K562 treated with DMSO at 1 percent for 12 hours (cell line): ENCODE results near the gene TCEAL1. TPM values are rescaled to one million over a fixed set of nuclear protein-coding genes. Genes with fewer than 3 reads are reported as not detected.

ENCODE experiments used
- total RNA-seq: library from RNA; unstranded; fragments of 300-600 nt; gene quantifications from 2 replicates; pipeline ENCODE4 v1.2.3, GENCODE V29; 2022; ENCODE audit not compliant: insufficient read depth

The TCEAL1 gene, protein sequence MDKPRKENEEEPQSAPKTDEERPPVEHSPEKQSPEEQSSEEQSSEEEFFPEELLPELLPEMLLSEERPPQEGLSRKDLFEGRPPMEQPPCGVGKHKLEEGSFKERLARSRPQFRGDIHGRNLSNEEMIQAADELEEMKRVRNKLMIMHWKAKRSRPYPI
- 3.4 and 4.3 TPM in 2 replicates for total RNA-seq

DNA sequence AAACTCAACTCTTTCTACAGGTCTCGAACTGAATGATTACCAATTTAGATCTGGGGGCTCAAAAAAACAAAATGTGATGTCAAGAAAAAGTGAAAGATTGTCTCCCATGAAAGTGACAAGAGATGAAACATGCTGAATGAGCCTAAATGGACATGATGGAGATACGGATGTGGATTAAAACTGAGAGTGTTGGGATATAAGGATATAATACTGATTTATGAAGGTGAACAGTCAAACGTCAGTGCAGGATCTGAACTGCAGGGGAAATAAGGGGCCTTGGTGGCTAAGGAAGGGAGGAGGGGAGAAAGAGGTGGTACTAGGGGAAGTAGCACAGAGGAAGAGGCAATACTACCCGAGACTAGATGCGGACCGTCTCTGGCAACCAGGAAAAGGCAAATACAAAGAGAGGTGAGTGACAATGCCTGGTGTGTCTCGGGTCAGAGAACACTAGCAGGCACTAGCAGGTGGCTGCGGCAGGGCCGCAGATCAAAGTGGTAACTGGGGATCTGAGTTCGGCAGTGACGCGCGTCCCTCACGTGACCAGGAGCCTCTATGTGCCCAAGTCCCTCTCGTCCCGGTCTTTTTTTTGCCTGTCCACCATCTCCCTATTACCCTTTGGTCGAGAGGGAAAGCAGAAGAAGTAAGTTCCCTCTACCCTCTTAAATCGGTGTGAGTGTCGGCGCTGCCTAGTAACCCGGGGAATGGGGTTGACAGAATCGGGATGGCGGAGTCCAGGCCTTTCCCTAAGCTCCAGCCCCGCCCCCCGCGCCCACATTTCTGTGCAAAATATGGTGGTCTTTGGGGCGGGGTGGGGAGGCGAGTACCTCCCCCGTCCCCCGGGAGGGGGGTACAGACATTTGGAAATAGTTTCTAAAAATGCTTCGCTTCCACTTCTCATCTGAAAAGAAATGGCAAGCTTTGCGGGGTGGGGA is at the start of gene TCEAL1:
Gene TCEAL1, plus strand, starts transcription at position 590 of the 932 bp plus-strand sequence. CDS start 942 bp downstream, outside the sequence.

DNA sequence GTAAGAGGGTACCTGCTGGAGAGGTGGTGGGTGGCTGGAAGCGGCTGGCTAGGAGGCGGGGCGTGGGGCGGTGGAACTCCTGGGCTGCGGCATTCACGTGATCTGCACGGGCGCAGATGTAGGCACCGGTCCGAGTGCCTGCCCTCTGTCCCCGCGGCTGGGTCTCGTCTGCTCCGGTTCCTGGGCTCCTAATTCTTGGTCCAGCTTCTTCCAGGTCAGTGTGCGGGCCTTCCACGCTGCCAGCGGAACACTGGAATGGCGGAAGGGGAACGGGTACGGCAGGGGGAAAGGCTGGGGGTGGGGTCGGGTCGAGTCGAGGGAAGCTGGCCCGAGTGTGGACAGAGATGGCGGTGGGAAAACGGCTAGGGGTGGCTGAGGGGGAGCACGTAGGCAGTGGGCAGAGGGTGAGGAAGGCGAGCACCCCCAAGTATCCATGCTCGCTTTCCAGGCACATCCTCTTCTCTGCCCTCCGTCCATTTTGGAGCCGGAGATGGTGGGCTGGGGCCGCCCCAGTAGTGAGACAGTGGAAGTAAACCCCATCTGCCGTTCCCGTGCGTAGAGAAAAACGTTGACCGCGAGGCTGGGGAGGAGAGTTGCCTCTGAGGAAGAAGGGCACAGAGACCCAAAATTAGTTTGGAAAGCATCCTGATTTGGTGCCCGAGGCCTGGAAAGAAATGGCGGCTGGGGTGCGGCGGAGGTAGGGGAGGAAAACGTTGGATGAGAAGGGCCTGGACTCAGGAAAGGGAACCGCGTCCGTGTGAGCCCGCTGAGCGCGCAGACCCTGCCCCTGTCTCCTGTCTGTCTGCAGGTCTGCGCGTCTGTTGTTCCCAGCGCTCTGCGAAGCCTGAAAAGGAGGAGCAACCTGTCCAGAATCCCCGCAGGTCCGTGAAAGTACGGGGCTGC is 43.1 kb upstream of the TCEAL1 start, which contains the start of gene TCEAL4:
Gene TCEAL4, plus strand, starts transcription at position 105 of the 903 bp plus-strand sequence. CDS start 1,161 bp downstream, outside the sequence.

DNA sequence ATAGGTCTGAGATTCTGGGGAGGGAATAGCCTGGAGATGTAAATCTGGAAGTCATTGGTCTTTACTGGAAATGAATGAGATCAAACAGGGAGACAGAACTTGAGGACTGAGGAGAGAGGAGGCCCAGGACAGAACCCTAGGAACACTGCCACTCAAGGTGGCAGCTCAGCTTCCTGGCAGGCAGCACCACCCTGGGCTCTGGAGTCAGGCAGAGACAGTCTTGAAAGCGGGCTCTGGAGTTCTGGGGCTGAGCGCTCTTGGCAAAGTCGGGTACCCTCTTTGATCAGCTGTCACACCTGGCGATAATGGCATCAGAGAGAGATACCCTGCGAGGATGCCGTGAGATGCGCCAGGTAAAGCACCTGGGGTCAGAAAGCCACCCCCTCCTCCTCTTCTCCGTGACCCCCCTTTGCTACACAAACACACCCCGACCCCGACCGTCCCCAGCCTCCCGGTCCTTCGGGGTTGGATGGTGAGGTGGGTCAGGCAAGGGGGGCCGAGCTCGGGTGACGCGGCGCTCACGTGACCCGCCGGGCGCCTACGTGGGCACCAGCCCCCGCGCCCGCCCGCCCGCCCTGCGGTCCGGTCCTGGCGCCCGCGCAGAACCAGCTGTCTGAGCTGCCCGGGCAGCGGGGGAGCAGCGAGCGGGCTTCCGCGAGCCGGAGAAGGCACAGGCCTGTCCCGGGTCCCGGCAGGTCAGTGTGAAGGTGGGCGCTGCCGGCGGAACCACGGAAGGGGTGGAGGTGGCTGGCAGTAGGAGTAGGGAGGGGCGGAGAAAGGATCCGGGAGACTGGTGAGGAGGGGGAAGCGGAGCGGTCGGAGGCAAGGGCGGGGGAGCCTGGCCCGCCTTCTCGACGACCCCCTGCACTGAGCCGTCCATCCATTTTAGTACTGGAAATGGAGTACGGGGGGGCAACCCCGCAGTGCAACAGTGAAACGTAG is 21.1 kb upstream of the TCEAL1 start, which contains the start of gene TCEAL3:
Gene TCEAL3, plus strand, starts transcription at position 600 of the 942 bp plus-strand sequence. CDS start 1,102 bp downstream, outside the sequence.

Other genes with a start within 250 kb of the TCEAL1 start
- 0.33 TPM in 1 of 2 replicates, not detected in the other for gene RAB40A, start 109.5 kb upstream of the TCEAL1 start, total RNA-seq
- 6.5 and 7.8 TPM in 2 replicates for gene TCEAL4, start 43.5 kb upstream of the TCEAL1 start, total RNA-seq
- not detected in 2 replicates for gene TCEAL3, start 21.0 kb upstream of the TCEAL1 start, total RNA-seq
- gene MORF4L2, start 57.7 kb downstream of the TCEAL1 start, total RNA-seq, result 231 and 406 TPM in 2 replicates
- gene TMEM31, start 81.9 kb downstream of the TCEAL1 start, total RNA-seq, result not detected in 2 replicates
- not detected in 2 replicates for gene PLP1, start 147.9 kb downstream of the TCEAL1 start, total RNA-seq
- not detected in 2 replicates for gene RAB9B, start 203.3 kb downstream of the TCEAL1 start, total RNA-seq